Endodermal cell (in vitro differentiated cells): Measurements from ENCODE around the gene KCNQ5. TPM values are rescaled to one million over a fixed set of nuclear protein-coding genes. Genes with fewer than 3 reads are reported as not detected.

Experiments
- DNase-seq: peaks from one replicate; pipeline ENCODE4 v3.0.0-alpha.2; 2017
- H3K27ac ChIP-seq: 2 replicates; pipeline ENCODE4 v1.5.1; 2013; ENCODE audit warnings: mild to moderate bottlenecking, low read depth, low read length, moderate library complexity
- H3K27me3 ChIP-seq: 2 replicates; pipeline ENCODE4 v1.6.1; 2013; ENCODE audit warnings: mild to moderate bottlenecking, low read length, moderate library complexity; ENCODE audit not compliant: insufficient read depth, control insufficient read depth, poor library complexity, severe bottlenecking
- H3K36me3 ChIP-seq: 2 replicates; pipeline ENCODE4 v1.7.0; 2013; ENCODE audit warnings: mild to moderate bottlenecking, low read length, moderate library complexity; ENCODE audit not compliant: control insufficient read depth, insufficient read depth
- H3K4me1 ChIP-seq: one replicate; pipeline ENCODE4 v1.7.0; 2013; ENCODE audit warnings: low read length; ENCODE audit not compliant: control insufficient read depth, insufficient read depth
- H3K4me3 ChIP-seq: 2 replicates; pipeline ENCODE4 v1.5.1; 2013; ENCODE audit warnings: mild to moderate bottlenecking, low read length, moderate library complexity
- H3K9ac ChIP-seq: 2 replicates; pipeline ENCODE4 v1.6.1; 2013; ENCODE audit warnings: mild to moderate bottlenecking, low read length, moderate library complexity; ENCODE audit not compliant: poor library complexity, severe bottlenecking; ENCODE audit errors: extremely low read depth
- H3K9me3 ChIP-seq: 2 replicates; pipeline ENCODE4 v1.6.1; 2013; ENCODE audit warnings: mild to moderate bottlenecking, low read length, moderate library complexity; ENCODE audit not compliant: control insufficient read depth
- H3K27ac Mint-ChIP-seq: 2 replicates; pipeline ENCODE4 v1.8.0; 2020; ENCODE audit warnings: mixed read lengths
- H3K27me3 Mint-ChIP-seq: 2 replicates; pipeline ENCODE4 v1.8.0; 2021; ENCODE audit warnings: mild to moderate bottlenecking, mixed read lengths; ENCODE audit not compliant: insufficient read depth
- H3K36me3 Mint-ChIP-seq: 2 replicates; pipeline ENCODE4 v1.8.0; 2020; ENCODE audit warnings: low read depth, mixed read lengths
- H3K4me1 Mint-ChIP-seq: 2 replicates; pipeline ENCODE4 v1.8.0; 2020; ENCODE audit warnings: mixed read lengths
- H3K4me3 Mint-ChIP-seq: 2 replicates; pipeline ENCODE4 v1.8.0; 2020; ENCODE audit warnings: mild to moderate bottlenecking, moderate library complexity, mixed read lengths
- H3K9me3 Mint-ChIP-seq: 2 replicates; pipeline ENCODE4 v1.8.0; 2020; ENCODE audit warnings: mild to moderate bottlenecking, mixed read lengths
- CTCF ChIP-seq: fragments of 200-600 bp; sonication (generic); conservative IDR thresholded peaks from 2 replicates; pipeline ENCODE4 v1.5.0; 2021; ENCODE audit warnings: antibody characterized with exemption, mild to moderate bottlenecking
- WGBS, 2 experiments: methylation state at CpG; one replicate each; pipeline versions ENCODE4 v1.1.5 to v1.1.7; 2013; ENCODE audit warnings: missing lambda C conversion rate in 2 of 2, mixed read lengths in 1 of 2; ENCODE audit not compliant: insufficient coverage in 1 of 2, insufficient read length in 1 of 2; 5-methylcytosine and 5-hydroxymethylcytosine counted together
- total RNA-seq, 2 donors: library from RNA; stranded (reverse); fragmentation: NEBNext Ultra II Directional in 1 of 2; extraction: Animal tissue kit (Norgen Biotek cat#: 25700) in 1 of 2; gene quantifications; 2 replicates in 1 of 2; 3 replicates in 1 of 2; pipeline ENCODE4 v1.2.1, GENCODE V29; 2021

Gene KCNQ5
- total RNA-seq, 2 donors from 2014 or later, result 2.4 to 8.3 TPM

GRCh38 chr6:73054958-73055357, 433.1 kb downstream of the KCNQ5 start:
- 85 to 87% methylated on average over 11 of the region's 11 CpGs for WGBS, 2 experiments

GRCh38 chr6:73058736-73059135, 436.9 kb downstream of the KCNQ5 start:
- TF ChIP-seq CTCF, result no peak
- Histone ChIP-seq H3K4me1 (no peaks in the 10 kb centered on the region), H3K27me3 (no peaks in the 10 kb centered on the region), H3K9me3 (no peaks in the 10 kb centered on the region), H3K36me3 (no peaks in the 10 kb centered on the region), H3K9ac (no peak overlapping the region), H3K27ac (no peak overlapping the region), H3K4me3 (no peak overlapping the region)
- Mint-ChIP-seq H3K4me3 (no peak overlapping the region), H3K4me1 (no peaks in the 10 kb centered on the region), H3K27me3 (no peaks in the 10 kb centered on the region), H3K27ac (no peak overlapping the region), H3K36me3 (no peaks in the 10 kb centered on the region), H3K9me3 (peaks cover 2% of the 10 kb centered on the region)
- DNase-seq, result no peak
- WGBS, 2 experiments, result 85 to 90% methylated on average over 3 of the region's 3 CpGs

More at GRCh38 chr6:73054958-73055357, 433.1 kb downstream of the KCNQ5 start:
- no peak overlapping the region for H3K9ac ChIP-seq
- no peaks in the 10 kb centered on the region for H3K27me3 ChIP-seq
- Mint-ChIP-seq H3K9me3 (peaks cover 2% of the 10 kb centered on the region), H3K36me3 (no peaks in the 10 kb centered on the region), H3K4me1 (no peaks in the 10 kb centered on the region), H3K4me3 (no peak overlapping the region), H3K27ac (no peak overlapping the region), H3K27me3 (no peaks in the 10 kb centered on the region)
- no peak overlapping the region for H3K27ac ChIP-seq
- H3K9me3 ChIP-seq, result no peaks in the 10 kb centered on the region
- no peaks in the 10 kb centered on the region for H3K36me3 ChIP-seq
- no peak for DNase-seq
- H3K4me3 ChIP-seq, result no peak overlapping the region
- TF ChIP-seq CTCF, result no peak
- no peaks in the 10 kb centered on the region for H3K4me1 ChIP-seq

GRCh38 chr6:73062130-73062529, 440.3 kb downstream of the KCNQ5 start:
- no peak overlapping the region for H3K9ac ChIP-seq
- no peak for TF ChIP-seq CTCF
- Mint-ChIP-seq H3K4me3 (no peak overlapping the region), H3K4me1 (no peaks in the 10 kb centered on the region), H3K27ac (no peak overlapping the region), H3K36me3 (no peaks in the 10 kb centered on the region), H3K27me3 (no peaks in the 10 kb centered on the region), H3K9me3 (peaks cover 2% of the 10 kb centered on the region)
- H3K9me3 ChIP-seq, result no peaks in the 10 kb centered on the region
- H3K4me1 ChIP-seq, result no peaks in the 10 kb centered on the region
- DNase-seq, result no peak
- no peak overlapping the region for H3K27ac ChIP-seq
- WGBS, 2 experiments, result 65% methylated on average over 4 of the region's 4 CpGs; no CpG with 5 or more reads in 1 of the 2 experiments
- H3K27me3 ChIP-seq, result no peaks in the 10 kb centered on the region
- H3K4me3 ChIP-seq, result no peak overlapping the region
- H3K36me3 ChIP-seq, result no peaks in the 10 kb centered on the region
